WTC11 (cell line): ENCODE data around the gene ITPK1.

Source experiments
- FOXK1 ChIP-seq: sonication (generic); formaldehyde crosslinking; IDR thresholded peaks from 2 replicates; pipeline ENCODE4 v1.8.0; 2022; ENCODE audit warnings: mild to moderate bottlenecking, moderate library complexity, missing genetic modification reagents
- FOXP1 ChIP-seq: sonication (generic); formaldehyde crosslinking; IDR thresholded peaks from 2 replicates; pipeline ENCODE4 v1.8.0; 2022; ENCODE audit warnings: missing genetic modification reagents, mild to moderate bottlenecking, moderate library complexity, borderline replicate concordance
- GABPB1 ChIP-seq: sonication (generic); formaldehyde crosslinking; IDR thresholded peaks from 2 replicates; pipeline ENCODE4 v1.8.1; 2023; ENCODE audit warnings: mild to moderate bottlenecking, missing genetic modification reagents
- NR2C2 ChIP-seq: sonication (generic); formaldehyde crosslinking; IDR thresholded peaks from 2 replicates; pipeline ENCODE4 v1.8.0; 2022; ENCODE audit warnings: mild to moderate bottlenecking, missing genetic modification reagents
- SP1 ChIP-seq: sonication (generic); formaldehyde crosslinking; conservative IDR thresholded peaks from 2 replicates; pipeline ENCODE4 v1.8.1; 2022; ENCODE audit warnings: missing genetic modification reagents
- ZNF138 ChIP-seq: sonication (generic); formaldehyde crosslinking; conservative IDR thresholded peaks from 2 replicates; pipeline ENCODE4 v1.8.1; 2022; ENCODE audit warnings: mild to moderate bottlenecking, moderate library complexity, missing genetic modification reagents
- ZNF232 ChIP-seq: sonication (generic); formaldehyde crosslinking; IDR thresholded peaks from 2 replicates; pipeline ENCODE4 v1.8.0; 2022; ENCODE audit warnings: mild to moderate bottlenecking, missing genetic modification reagents
- TF ChIP-seq, protein P1 (sequence below): fragments of 200-600 bp; IDR thresholded peaks from 2 replicates; pipeline ENCODE4 v1.8.0; 2022; ENCODE audit warnings: antibody characterized with exemption
- TF ChIP-seq, protein P2 (sequence below): sonication (generic); formaldehyde crosslinking; IDR thresholded peaks from 2 replicates; pipeline ENCODE4 v1.8.1; 2023; ENCODE audit warnings: mild to moderate bottlenecking, missing genetic modification reagents, moderate library complexity
- TF ChIP-seq, protein P3 (sequence below): sonication (generic); formaldehyde crosslinking; IDR thresholded peaks from 2 replicates; pipeline ENCODE4 v1.8.1; 2022; ENCODE audit warnings: missing genetic modification reagents, borderline replicate concordance
- TF ChIP-seq, protein P4 (sequence below): sonication (generic); formaldehyde crosslinking; IDR thresholded peaks from 2 replicates; pipeline ENCODE4 v1.8.0; 2022; ENCODE audit warnings: mild to moderate bottlenecking, missing genetic modification reagents

GRCh38 chr14:92917956-92918355 lies 197.8 kb downstream of the ITPK1 start:
- TF ChIP-seq, protein P1, sequence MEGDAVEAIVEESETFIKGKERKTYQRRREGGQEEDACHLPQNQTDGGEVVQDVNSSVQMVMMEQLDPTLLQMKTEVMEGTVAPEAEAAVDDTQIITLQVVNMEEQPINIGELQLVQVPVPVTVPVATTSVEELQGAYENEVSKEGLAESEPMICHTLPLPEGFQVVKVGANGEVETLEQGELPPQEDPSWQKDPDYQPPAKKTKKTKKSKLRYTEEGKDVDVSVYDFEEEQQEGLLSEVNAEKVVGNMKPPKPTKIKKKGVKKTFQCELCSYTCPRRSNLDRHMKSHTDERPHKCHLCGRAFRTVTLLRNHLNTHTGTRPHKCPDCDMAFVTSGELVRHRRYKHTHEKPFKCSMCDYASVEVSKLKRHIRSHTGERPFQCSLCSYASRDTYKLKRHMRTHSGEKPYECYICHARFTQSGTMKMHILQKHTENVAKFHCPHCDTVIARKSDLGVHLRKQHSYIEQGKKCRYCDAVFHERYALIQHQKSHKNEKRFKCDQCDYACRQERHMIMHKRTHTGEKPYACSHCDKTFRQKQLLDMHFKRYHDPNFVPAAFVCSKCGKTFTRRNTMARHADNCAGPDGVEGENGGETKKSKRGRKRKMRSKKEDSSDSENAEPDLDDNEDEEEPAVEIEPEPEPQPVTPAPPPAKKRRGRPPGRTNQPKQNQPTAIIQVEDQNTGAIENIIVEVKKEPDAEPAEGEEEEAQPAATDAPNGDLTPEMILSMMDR = no peak
- TF ChIP-seq, protein P2, sequence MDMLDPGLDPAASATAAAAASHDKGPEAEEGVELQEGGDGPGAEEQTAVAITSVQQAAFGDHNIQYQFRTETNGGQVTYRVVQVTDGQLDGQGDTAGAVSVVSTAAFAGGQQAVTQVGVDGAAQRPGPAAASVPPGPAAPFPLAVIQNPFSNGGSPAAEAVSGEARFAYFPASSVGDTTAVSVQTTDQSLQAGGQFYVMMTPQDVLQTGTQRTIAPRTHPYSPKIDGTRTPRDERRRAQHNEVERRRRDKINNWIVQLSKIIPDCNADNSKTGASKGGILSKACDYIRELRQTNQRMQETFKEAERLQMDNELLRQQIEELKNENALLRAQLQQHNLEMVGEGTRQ = no peak
- TF ChIP-seq ZNF232 (CRISPR knock-in tag) = no peak
- TF ChIP-seq, protein P3, sequence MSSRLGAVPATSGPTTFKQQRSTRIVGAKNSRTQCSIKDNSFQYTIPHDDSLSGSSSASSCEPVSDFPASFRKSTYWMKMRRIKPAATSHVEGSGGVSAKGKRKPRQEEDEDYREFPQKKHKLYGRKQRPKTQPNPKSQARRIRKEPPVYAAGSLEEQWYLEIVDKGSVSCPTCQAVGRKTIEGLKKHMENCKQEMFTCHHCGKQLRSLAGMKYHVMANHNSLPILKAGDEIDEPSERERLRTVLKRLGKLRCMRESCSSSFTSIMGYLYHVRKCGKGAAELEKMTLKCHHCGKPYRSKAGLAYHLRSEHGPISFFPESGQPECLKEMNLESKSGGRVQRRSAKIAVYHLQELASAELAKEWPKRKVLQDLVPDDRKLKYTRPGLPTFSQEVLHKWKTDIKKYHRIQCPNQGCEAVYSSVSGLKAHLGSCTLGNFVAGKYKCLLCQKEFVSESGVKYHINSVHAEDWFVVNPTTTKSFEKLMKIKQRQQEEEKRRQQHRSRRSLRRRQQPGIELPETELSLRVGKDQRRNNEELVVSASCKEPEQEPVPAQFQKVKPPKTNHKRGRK (CRISPR knock-in tag) = no peak
- no peak for TF ChIP-seq SP1 (CRISPR knock-in tag)
- TF ChIP-seq FOXK1 (CRISPR knock-in tag) = no peak
- TF ChIP-seq, protein P4, sequence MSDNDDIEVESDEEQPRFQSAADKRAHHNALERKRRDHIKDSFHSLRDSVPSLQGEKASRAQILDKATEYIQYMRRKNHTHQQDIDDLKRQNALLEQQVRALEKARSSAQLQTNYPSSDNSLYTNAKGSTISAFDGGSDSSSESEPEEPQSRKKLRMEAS = no peak
- no peak for TF ChIP-seq GABPB1
- no peak for TF ChIP-seq ZNF138
- TF ChIP-seq NR2C2 (CRISPR knock-in tag) = no peak
- no peak for TF ChIP-seq FOXP1
